ENCODE results near the gene CCDC27.

GRCh38 chr1:3768811-3769390, 16.7 kb downstream of the CCDC27 start:
- TF ChIP-seq CTCF (conservative IDR thresholded peaks at IDR 0.05): no peak
- TF ChIP-seq EZH2 (IDR thresholded peaks at IDR 0.05; ENCODE audit: low read depth): no peak

All from PC-9 (cell line).